Retinal pigment epithelial cell (primary cell): ENCODE measurements around the gene SLC15A5.

ENCODE experiments used
- DNase-seq: peaks from one replicate; pipeline ENCODE4 v3.0.0-alpha.2; 2010; ENCODE audit warnings: low read depth
- H3K4me3 ChIP-seq: 2 replicates; pipeline ENCODE4 v1.5.1; 2011; ENCODE audit warnings: mild to moderate bottlenecking, low read length, control low read depth, moderate library complexity
- CTCF ChIP-seq: conservative IDR thresholded peaks from 2 replicates; pipeline ENCODE4 v1.5.1; 2011; ENCODE audit warnings: low read depth, low read length, control low read depth, inconsistent platforms

Gene SLC15A5

GRCh38 chr12:16243487-16244412 lies 33.7 kb downstream of the SLC15A5 start:
- DNase-seq: no peak
- TF ChIP-seq CTCF: no peak
- no peak overlapping the region for H3K4me3 ChIP-seq

GRCh38 chr12:16241346-16241745 lies 36.1 kb downstream of the SLC15A5 start:
- no peak for DNase-seq
- TF ChIP-seq CTCF: no peak
- no peak overlapping the region for H3K4me3 ChIP-seq

GRCh38 chr12:16238661-16239060 lies 38.8 kb downstream of the SLC15A5 start:
- H3K4me3 ChIP-seq: no peak overlapping the region
- TF ChIP-seq CTCF: no peak
- DNase-seq: no peak

- no peak for DNase-seq
- no peak overlapping the region for H3K4me3 ChIP-seq
- no peak for TF ChIP-seq CTCF
These were observed 47.8 kb downstream of the SLC15A5 start for GRCh38 chr12:16229676-16230075.

GRCh38 chr12:16228067-16228466 lies 49.4 kb downstream of the SLC15A5 start:
- no peak overlapping the region for H3K4me3 ChIP-seq
- DNase-seq: no peak
- TF ChIP-seq CTCF: no peak

GRCh38 chr12:16225692-16226091 lies 51.8 kb downstream of the SLC15A5 start:
- no peak for DNase-seq
- no peak overlapping the region for H3K4me3 ChIP-seq
- TF ChIP-seq CTCF: no peak

- no peak for TF ChIP-seq CTCF
- DNase-seq: no peak
- H3K4me3 ChIP-seq: no peak overlapping the region
These were observed 53.3 kb downstream of the SLC15A5 start for GRCh38 chr12:16224196-16224595.
